Stimulated activated CD8-positive, alpha-beta memory T cell treated with anti-CD3 and anti-CD28 coated beads, Interleukin-12 subunit alpha, Interleukin-12 subunit beta, amount 100 ng/mL, for 4 hours (primary cell): ENCODE data around the gene UQCC2.

ENCODE experiments used
- DNase-seq: peaks from one replicate; pipeline ENCODE4 v3.0.0-alpha.2; 2020; ENCODE audit warnings: low read depth

UQCC2 gene

GRCh38 chr6:33651403-33651802, 60.1 kb downstream of the UQCC2 start:
- DNase-seq = no peak
